ENCODE data around the gene BCO2. TPM values are rescaled to one million over a fixed set of nuclear protein-coding genes. Genes with fewer than 3 reads are reported as not detected.

Gene BCO2
- total and polyA plus RNA-seq, 12 donors, result 26.0 to 139 (median 49.5) TPM

- Histone ChIP-seq H3K4me3 (no peak overlapping the region), H3K9me3 (replicated peaks in 1 of 3) (no peaks in the 10 kb centered on the region), H3K36me3 (replicated peaks in 1 of 2) (peaks cover 0 to 24% of the 10 kb centered on the region in 2 donors), H3K4me1 (replicated peaks in 1 of 2) (peaks cover 0 to 7% of the 10 kb centered on the region in 2 donors), H3K27me3 (no peaks in the 10 kb centered on the region), H3K27ac (peak overlapping the region in 2 of 5 donors; percentile 65)
- DNase-seq, result peak in 3 of 7 donors; percentile 38 to 55 (median 54)
- TF ChIP-seq CTCF (IDR thresholded peaks at IDR 0.05) (no peak), POLR2A (IDR thresholded peaks at IDR 0.05) (no peak)
- intact Hi-C loops (cut with DNase I), result no loop called here
- WGBS, 4 donors, result 58 to 82% (median 68%) methylated on average over 3 of the region's 3 CpGs
These were observed 66.2 kb downstream of the BCO2 start for GRCh38 chr11:112241486-112241885.

GRCh38 chr11:112247201-112247600, 71.9 kb downstream of the BCO2 start:
- H3K27me3 ChIP-seq, result no peaks in the 10 kb centered on the region
- no peaks in the 10 kb centered on the region for H3K4me1 ChIP-seq (replicated peaks in 1 of 2)
- no peak for DNase-seq
- H3K9me3 ChIP-seq (replicated peaks in 1 of 3), result no peaks in the 10 kb centered on the region
- H3K27ac ChIP-seq, result no peak overlapping the region
- intact Hi-C loops (cut with DNase I), result no loop called here
- H3K4me3 ChIP-seq, result no peak overlapping the region
- peaks cover 0 to 4% of the 10 kb centered on the region in 2 donors for H3K36me3 ChIP-seq (replicated peaks in 1 of 2)
- TF ChIP-seq POLR2A (IDR thresholded peaks at IDR 0.05) (no peak), CTCF (IDR thresholded peaks at IDR 0.05) (no peak)
- 66 to 77% (median 70%) methylated on average over 4 of the region's 4 CpGs for WGBS, 4 donors

GRCh38 chr11:112248201-112248600, 72.9 kb downstream of the BCO2 start:
- DNase-seq, result no peak
- intact Hi-C loops (cut with DNase I), result no loop called here
- no peaks in the 10 kb centered on the region for H3K9me3 ChIP-seq (replicated peaks in 1 of 3)
- no peaks in the 10 kb centered on the region for H3K4me1 ChIP-seq (replicated peaks in 1 of 2)
- no peak overlapping the region for H3K27ac ChIP-seq
- H3K36me3 ChIP-seq (replicated peaks in 1 of 2), result peaks cover 0 to 4% of the 10 kb centered on the region in 2 donors
- 80 to 93% (median 84%) methylated on average over 2 of the region's 2 CpGs for WGBS, 4 donors
- no peaks in the 10 kb centered on the region for H3K27me3 ChIP-seq
- no peak overlapping the region for H3K4me3 ChIP-seq
- TF ChIP-seq POLR2A (IDR thresholded peaks at IDR 0.05) (no peak), CTCF (IDR thresholded peaks at IDR 0.05) (no peak)

- no peak for DNase-seq
- Histone ChIP-seq H3K4me3 (no peak overlapping the region), H3K36me3 (replicated peaks in 1 of 2) (no peaks in the 10 kb centered on the region), H3K27ac (no peak overlapping the region), H3K4me1 (replicated peaks in 1 of 2) (no peaks in the 10 kb centered on the region), H3K9me3 (replicated peaks in 1 of 3) (no peaks in the 10 kb centered on the region), H3K27me3 (no peaks in the 10 kb centered on the region)
- intact Hi-C loops (cut with DNase I), result no loop called here
- TF ChIP-seq CTCF (IDR thresholded peaks at IDR 0.05) (no peak), POLR2A (IDR thresholded peaks at IDR 0.05) (no peak)
- WGBS, 4 donors, result 74 to 79% (median 77%) methylated on average over 8 of the region's 8 CpGs
These were observed 74.7 kb downstream of the BCO2 start for GRCh38 chr11:112249871-112250610.

Data from adrenal gland (tissue), 12 donors.